K562 (cell line): ENCODE measurements around the gene POU2F1. TPM values are rescaled to one million over a fixed set of nuclear protein-coding genes. Genes with fewer than 3 reads are reported as not detected.

Source experiments
- DACH1 ChIP-seq: fragments of 450-650 bp; IDR thresholded peaks from 2 replicates; pipeline ENCODE4 v1.6.1; 2018; ENCODE audit not compliant: partially characterized antibody
- DPF2 ChIP-seq: fragments of 450-650 bp; IDR thresholded peaks from 2 replicates; pipeline ENCODE4 v1.6.1; 2016
- FOXP1 ChIP-seq: sonication (generic); formaldehyde crosslinking; IDR thresholded peaks from 2 replicates; pipeline ENCODE4 v1.8.0; 2022; ENCODE audit warnings: mild to moderate bottlenecking, missing genetic modification reagents
- MNT ChIP-seq, 2 experiments: fragments of 450-650 bp; conservative IDR thresholded peaks; 2 replicates each; pipeline ENCODE4 v1.6.1; 2017; ENCODE audit warnings: mild to moderate bottlenecking in 2 of 2, moderate library complexity in 2 of 2
- NFIC ChIP-seq: fragments of 450-650 bp; IDR thresholded peaks from 2 replicates; pipeline ENCODE4 v1.6.1; 2017; ENCODE audit warnings: mild to moderate bottlenecking, inconsistent platforms
- NRF1 ChIP-seq, 2 experiments: fragments of 450-650 bp; IDR thresholded peaks in 1 of 2; conservative IDR thresholded peaks in 1 of 2; 2 replicates each; pipeline ENCODE4 v1.6.1; 2014; ENCODE audit warnings: mild to moderate bottlenecking in 2 of 2
- PHTF2 ChIP-seq: fragments of 250-450 bp; sonication (Bioruptor Pico); IDR thresholded peaks from 2 replicates; pipeline ENCODE4 v1.5.0; 2021; ENCODE audit warnings: mild to moderate bottlenecking
- POLR2A ChIP-seq: fragments of 450-650 bp; conservative IDR thresholded peaks from 2 replicates; pipeline ENCODE4 v1.6.1; 2016
- POLR2G ChIP-seq: fragments of 200-400 bp; formaldehyde crosslinking; IDR thresholded peaks from 2 replicates; pipeline ENCODE4 v1.6.1; 2017; ENCODE audit warnings: low read depth, mild to moderate bottlenecking, antibody characterized with exemption, low read length, moderate library complexity
- POU5F1 ChIP-seq: fragments of 150-350 bp; IDR thresholded peaks from 2 replicates; pipeline ENCODE4 v1.6.1; 2014; ENCODE audit warnings: borderline replicate concordance, low read length, low read depth, mild to moderate bottlenecking; ENCODE audit not compliant: partially characterized antibody
- SIN3B ChIP-seq: fragments of 450-650 bp; IDR thresholded peaks from 2 replicates; pipeline ENCODE4 v1.6.1; 2017; ENCODE audit warnings: low read depth, mild to moderate bottlenecking, moderate library complexity
- SP1 ChIP-seq: sonication (generic); formaldehyde crosslinking; IDR thresholded peaks from 2 replicates; pipeline ENCODE4 v1.8.1; 2022; ENCODE audit warnings: mild to moderate bottlenecking, missing genetic modification reagents
- SRSF3 ChIP-seq: fragments of 200-400 bp; formaldehyde crosslinking; IDR thresholded peaks from 2 replicates; pipeline ENCODE4 v1.6.1; 2016; ENCODE audit warnings: mild to moderate bottlenecking, low read length, moderate library complexity; ENCODE audit not compliant: insufficient read depth
- TCFL5 ChIP-seq: fragments of 250-450 bp; sonication (Bioruptor Pico); conservative IDR thresholded peaks from 2 replicates; pipeline ENCODE4 v1.6.1; 2021; ENCODE audit warnings: mild to moderate bottlenecking, moderate library complexity, matching md5 sums
- ZFX ChIP-seq: sonication (generic); formaldehyde crosslinking; IDR thresholded peaks from 2 replicates; pipeline ENCODE4 v1.8.0; 2022; ENCODE audit warnings: mild to moderate bottlenecking, missing genetic modification reagents, moderate library complexity
- polyA plus RNA-seq, 8 experiments: library from polyadenylated mRNA; depleted of rRNA in 4 of 8; stranded (reverse) in 5 of 8; unstranded in 3 of 8; fragments of >200 nt; fragmentation: Nextera tagmentation in 2 of 8; fragmentation: Illumina TruSeq in 1 of 8; extraction: Ambion mirVana in 2 of 8; extraction: Trizol in 1 of 8; gene quantifications; 2 replicates each; pipeline versions ENCODE4 v1.2.1 to v1.2.3, GENCODE V29; 2011 to 2014; ENCODE audit warnings: inconsistent platforms in 1 of 8, missing spikeins in 1 of 8
- total RNA-seq, 7 experiments: library from RNA; depleted of rRNA in 6 of 7; stranded (reverse); fragments of >200 nt in 6 of 7; fragmentation: Illumina TruSeq in 2 of 7; extraction: Trizol in 2 of 7; gene quantifications; 2 replicates each; pipeline versions ENCODE4 v1.2.1 to v1.2.3, GENCODE V29; 2011 to 2021; ENCODE audit warnings: low replicate concordance in 1 of 7
- TF ChIP-seq, protein P1 (sequence below): fragments of 450-650 bp; IDR thresholded peaks from 2 replicates; pipeline ENCODE4 v1.6.1; 2016; ENCODE audit warnings: borderline replicate concordance
- TF ChIP-seq, protein P2 (sequence below), 2 experiments: IDR thresholded peaks; 2 replicates each; pipeline ENCODE4 v1.6.1; 2011; ENCODE audit warnings: borderline replicate concordance in 1 of 2, control low read depth in 1 of 2, low read depth in 1 of 2, low read length in 1 of 2, mild to moderate bottlenecking in 1 of 2, mixed read lengths in 1 of 2, moderate library complexity in 1 of 2; ENCODE audit not compliant: insufficient read depth in 1 of 2, insufficient read length in 1 of 2, poor library complexity in 1 of 2, severe bottlenecking in 1 of 2; ENCODE audit errors: extremely low read depth in 1 of 2
- TF ChIP-seq, protein P3 (sequence below): sonication (generic); formaldehyde crosslinking; IDR thresholded peaks from 2 replicates; pipeline ENCODE4 v1.8.1; 2023; ENCODE audit warnings: mild to moderate bottlenecking, missing genetic modification reagents
- TF ChIP-seq, protein P4 (sequence below): fragments of 250-450 bp; sonication (Bioruptor Pico); IDR thresholded peaks from 2 replicates; pipeline ENCODE4 v1.9.0; 2021; ENCODE audit warnings: mild to moderate bottlenecking

The POU2F1 gene
- total and polyA plus RNA-seq, 9 of the 15 experiments (the other 6 are each of a cell fraction or from before 2014, with no cell fraction given), result 2.6 to 22.3 (median 8.8) TPM

- no peak for TF ChIP-seq SRSF3
- TF ChIP-seq, protein P1, sequence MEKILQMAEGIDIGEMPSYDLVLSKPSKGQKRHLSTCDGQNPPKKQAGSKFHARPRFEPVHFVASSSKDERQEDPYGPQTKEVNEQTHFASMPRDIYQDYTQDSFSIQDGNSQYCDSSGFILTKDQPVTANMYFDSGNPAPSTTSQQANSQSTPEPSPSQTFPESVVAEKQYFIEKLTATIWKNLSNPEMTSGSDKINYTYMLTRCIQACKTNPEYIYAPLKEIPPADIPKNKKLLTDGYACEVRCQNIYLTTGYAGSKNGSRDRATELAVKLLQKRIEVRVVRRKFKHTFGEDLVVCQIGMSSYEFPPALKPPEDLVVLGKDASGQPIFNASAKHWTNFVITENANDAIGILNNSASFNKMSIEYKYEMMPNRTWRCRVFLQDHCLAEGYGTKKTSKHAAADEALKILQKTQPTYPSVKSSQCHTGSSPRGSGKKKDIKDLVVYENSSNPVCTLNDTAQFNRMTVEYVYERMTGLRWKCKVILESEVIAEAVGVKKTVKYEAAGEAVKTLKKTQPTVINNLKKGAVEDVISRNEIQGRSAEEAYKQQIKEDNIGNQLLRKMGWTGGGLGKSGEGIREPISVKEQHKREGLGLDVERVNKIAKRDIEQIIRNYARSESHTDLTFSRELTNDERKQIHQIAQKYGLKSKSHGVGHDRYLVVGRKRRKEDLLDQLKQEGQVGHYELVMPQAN, result peak; percentile 81; the same call in 1 of the 2 replicates
- TF ChIP-seq SP1, result peak; percentile 78; the same call in 1 of the 2 replicates
- TF ChIP-seq, protein P2, sequence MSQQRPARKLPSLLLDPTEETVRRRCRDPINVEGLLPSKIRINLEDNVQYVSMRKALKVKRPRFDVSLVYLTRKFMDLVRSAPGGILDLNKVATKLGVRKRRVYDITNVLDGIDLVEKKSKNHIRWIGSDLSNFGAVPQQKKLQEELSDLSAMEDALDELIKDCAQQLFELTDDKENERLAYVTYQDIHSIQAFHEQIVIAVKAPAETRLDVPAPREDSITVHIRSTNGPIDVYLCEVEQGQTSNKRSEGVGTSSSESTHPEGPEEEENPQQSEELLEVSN (IDR thresholded peaks at IDR 0.05; ENCODE audit: borderline replicate concordance in 1 of 2, extremely low read depth in 1 of 2, insufficient read depth in 1 of 2, insufficient read length in 1 of 2, low read depth in 1 of 2, low read length in 1 of 2, poor library complexity in 1 of 2, severe bottlenecking in 1 of 2), result peak in 1 of 2 experiments; percentile 22
- TF ChIP-seq ZFX (CRISPR knock-in tag), result peak; percentile 87
- TF ChIP-seq, protein P3, sequence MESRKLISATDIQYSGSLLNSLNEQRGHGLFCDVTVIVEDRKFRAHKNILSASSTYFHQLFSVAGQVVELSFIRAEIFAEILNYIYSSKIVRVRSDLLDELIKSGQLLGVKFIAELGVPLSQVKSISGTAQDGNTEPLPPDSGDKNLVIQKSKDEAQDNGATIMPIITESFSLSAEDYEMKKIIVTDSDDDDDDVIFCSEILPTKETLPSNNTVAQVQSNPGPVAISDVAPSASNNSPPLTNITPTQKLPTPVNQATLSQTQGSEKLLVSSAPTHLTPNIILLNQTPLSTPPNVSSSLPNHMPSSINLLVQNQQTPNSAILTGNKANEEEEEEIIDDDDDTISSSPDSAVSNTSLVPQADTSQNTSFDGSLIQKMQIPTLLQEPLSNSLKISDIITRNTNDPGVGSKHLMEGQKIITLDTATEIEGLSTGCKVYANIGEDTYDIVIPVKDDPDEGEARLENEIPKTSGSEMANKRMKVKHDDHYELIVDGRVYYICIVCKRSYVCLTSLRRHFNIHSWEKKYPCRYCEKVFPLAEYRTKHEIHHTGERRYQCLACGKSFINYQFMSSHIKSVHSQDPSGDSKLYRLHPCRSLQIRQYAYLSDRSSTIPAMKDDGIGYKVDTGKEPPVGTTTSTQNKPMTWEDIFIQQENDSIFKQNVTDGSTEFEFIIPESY (CRISPR knock-in tag), result 0 out of 2 replicates have a peak, but pooled peaks have one; percentile 17
- TF ChIP-seq MNT (conservative IDR thresholded peaks at IDR 0.05), result peak; percentile 99
- TF ChIP-seq DACH1, result no peak
- TF ChIP-seq, protein P4, sequence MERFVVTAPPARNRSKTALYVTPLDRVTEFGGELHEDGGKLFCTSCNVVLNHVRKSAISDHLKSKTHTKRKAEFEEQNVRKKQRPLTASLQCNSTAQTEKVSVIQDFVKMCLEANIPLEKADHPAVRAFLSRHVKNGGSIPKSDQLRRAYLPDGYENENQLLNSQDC, result no peak
- no peak; the same call in 1 of the 2 replicates for TF ChIP-seq SIN3B
- no peak for TF ChIP-seq PHTF2 (CRISPR knock-in tag)
- TF ChIP-seq POLR2G, result peak; percentile 66
- TF ChIP-seq DPF2, result peak; percentile 23; the same call in 1 of the 2 replicates
- TF ChIP-seq NFIC, result 0 out of 2 replicates have a peak, but pooled peaks have one; percentile 3
- no peak for TF ChIP-seq TCFL5 (CRISPR knock-in tag)
- TF ChIP-seq POLR2A, result peak; percentile 80
- TF ChIP-seq NRF1 (conservative IDR thresholded peaks at IDR 0.05 in 1 of 2, IDR thresholded peaks at IDR 0.05 in 1 of 2), result peak; percentile 54 to 56
- peak; percentile 21; the same call in 1 of the 2 replicates for TF ChIP-seq FOXP1 (CRISPR knock-in tag)
- no peak for TF ChIP-seq POU5F1
These were observed 1.3 kb downstream of the POU2F1 start (continued) for GRCh38 chr1:167221738-167222610.
